ENCODE data around the gene BEGAIN.

The BEGAIN gene, protein sequence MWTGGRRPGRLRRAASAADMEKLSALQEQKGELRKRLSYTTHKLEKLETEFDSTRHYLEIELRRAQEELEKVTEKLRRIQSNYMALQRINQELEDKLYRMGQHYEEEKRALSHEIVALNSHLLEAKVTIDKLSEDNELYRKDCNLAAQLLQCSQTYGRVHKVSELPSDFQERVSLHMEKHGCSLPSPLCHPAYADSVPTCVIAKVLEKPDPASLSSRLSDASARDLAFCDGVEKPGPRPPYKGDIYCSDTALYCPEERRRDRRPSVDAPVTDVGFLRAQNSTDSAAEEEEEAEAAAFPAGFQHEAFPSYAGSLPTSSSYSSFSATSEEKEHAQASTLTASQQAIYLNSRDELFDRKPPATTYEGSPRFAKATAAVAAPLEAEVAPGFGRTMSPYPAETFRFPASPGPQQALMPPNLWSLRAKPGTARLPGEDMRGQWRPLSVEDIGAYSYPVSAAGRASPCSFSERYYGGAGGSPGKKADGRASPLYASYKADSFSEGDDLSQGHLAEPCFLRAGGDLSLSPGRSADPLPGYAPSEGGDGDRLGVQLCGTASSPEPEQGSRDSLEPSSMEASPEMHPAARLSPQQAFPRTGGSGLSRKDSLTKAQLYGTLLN

DNA sequence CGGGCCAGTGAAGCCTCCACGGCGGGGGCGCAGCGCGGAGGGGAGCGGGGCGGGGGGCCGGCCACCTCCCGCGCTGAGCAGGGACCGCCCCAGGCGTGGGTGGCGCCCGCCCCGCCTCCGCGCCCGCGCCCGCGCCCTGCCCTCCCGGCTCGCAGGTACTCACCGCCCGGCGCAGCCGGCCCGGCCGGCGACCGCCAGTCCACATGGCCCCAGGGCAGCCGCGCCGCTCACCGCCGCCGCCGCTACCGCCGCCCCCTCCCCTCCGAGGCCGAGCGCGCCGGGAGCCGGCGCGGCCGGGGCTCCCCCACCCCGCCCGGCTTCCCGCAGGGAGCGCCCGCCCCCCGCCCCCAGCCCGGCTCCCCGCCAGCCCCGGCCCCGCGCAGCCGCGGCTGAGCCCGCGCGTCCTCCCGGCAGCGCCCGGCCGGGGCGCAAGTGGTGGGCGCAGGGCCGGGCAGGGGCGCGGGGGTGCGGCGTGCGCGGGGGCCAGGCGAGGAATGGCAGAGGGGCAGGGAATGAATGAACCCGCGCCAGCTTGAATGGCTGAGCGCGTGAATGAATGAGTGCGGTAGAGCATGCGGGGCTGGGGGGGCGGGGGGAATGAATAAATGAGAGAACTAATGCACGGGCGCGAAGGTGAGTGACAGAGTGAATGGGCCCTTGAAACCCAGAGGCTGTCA is at the start of gene BEGAIN:
TSS of gene BEGAIN (minus strand) at position 332 of the 677 bp plus-strand sequence. CDS start at position 205, 127 bp downstream.
- DNase-seq = no peak

DNA sequence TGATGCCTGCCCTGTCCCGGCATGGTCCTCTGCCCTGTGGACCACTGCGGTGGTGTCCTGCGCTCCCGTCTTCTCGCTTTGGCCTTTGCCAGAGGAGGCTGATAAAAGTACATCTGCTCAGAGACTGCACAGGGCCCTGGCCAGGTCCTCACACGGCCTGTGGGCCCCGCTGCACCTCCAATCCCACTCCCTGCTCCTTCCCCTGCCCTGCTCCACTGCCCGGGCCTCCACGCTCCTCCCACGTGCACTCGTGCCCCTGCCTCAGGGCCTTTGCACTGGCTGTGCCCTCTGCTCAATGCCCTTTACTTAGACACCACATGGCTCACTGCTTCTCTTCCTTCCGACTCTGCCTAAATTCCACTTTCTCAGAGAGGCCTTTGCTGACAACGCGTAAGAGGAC is 49.3 kb upstream of the BEGAIN start:
- no peak for DNase-seq

DNA sequence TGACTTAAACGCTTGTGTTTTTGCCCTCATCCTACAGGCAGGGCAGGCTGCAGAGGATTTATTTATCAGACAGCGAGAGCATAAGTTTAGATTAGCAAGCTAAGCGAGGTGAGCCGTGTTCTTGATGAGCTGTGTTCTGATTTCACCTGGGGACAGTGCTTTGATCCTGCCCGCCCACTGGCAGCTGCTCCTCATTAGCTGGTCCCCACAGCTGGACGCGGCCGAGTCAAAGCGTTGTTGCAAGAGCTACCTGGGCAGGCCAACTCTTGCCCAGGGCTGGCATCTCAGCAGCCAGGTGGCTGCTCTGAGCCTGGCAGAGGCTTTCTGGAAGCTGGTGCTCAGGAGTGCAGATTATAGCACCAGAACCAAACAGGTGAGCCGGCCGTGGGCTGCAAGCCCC is 46.8 kb upstream of the BEGAIN start:
- no peak for DNase-seq

DNA sequence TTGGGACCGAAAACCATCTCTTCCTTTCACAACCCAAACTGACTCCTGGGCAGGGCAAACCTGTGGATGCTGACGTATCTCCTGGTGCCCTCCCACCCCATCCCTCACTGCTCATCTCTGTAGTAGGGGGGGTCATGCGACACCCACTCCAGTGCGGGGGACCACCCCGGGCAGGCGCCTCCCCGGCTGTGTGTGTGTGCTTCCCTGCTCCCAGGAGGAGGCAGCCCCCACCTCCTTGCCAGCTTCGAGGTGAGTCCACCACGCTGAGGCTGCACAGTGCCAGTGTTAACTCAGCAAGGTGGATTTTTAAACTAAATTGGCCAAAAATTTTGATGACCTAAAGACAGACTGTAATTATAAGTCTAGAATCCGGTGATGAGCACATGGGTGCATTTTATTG is 46.2 kb upstream of the BEGAIN start:
- no peak for DNase-seq

DNA sequence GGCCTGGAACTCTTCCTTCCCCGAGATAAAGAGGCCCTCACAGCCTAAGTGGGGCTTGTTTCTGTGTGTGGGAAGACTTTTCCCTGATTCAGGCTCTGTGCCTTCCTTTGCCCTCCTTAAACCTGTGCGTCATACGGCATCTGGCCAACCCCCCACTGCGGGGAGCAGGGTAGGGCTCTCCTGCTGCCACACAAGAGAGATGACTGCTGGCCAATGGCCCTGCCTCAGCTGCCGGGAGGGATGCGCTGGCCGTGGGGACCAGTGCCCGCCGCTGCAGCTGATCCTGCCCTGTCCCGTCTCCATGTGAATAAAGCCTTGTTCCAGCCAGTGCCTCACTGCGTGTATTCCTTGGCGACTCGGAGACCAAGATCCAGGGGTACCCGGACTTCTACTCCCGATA is 42.5 kb upstream of the BEGAIN start:
- peak in 13 of 14 donors; percentile 6 to 91 (median 56) for DNase-seq

DNA sequence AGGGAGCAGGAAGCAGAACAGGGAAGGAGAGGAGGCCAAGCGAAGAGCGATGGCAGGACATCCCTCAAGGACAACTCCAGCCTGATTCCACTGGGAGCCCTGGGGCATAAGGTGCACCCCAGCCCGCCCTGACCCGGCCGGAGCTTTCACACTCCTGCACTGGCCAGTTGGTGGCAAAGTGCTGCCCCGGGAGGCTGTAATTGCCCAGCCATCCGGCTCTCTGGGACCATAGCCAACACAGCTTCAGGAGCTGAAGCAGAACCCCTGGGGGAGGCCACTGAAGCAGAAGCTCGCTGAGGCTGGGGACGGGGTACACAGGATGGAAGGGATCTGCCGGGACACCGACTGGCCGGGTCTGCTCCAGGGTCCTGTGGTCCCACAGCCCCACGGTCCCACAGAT is 41.9 kb upstream of the BEGAIN start:
- peak in 1 of 14 donors; percentile 28 for DNase-seq

DNA sequence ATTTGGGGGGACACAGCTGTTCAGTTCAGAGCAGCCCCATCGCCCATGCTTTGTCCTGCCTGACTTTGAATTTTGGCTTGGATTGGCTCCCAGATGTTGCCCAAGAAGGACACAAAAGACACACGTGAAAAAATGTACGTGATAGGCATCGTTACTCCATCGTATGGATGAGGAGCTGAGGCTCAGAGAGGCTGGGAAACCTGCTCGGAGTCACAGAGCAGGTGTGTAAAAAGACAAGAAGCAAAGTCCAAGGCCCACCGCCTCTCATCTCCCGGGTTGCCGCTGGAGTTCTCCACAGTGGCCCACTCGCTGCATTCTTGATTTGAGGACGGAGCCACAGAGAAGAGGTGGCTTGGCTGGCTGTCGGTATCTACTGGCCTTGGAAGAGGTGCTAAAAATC is 41.0 kb upstream of the BEGAIN start:
- DNase-seq = no peak

DNA sequence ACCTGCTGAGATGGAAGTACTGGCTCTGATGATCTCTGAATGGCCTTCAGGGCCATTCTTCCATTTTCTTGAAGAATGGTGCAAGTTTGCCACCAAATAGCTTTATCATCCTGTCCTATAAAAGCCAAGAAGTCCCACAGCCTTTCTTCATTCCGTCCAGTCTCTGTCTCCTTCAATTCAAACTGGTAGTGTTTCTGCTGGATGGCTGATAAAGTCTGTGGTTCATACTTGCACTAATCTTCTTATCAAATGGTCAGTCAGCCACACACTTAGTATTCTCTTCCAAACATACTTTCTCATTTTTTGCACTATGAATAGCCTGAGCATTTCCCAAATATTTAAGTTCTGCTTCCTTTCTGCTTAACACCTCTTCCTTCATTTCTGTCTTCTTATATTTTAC is 39.4 kb upstream of the BEGAIN start:
- DNase-seq = no peak

DNA sequence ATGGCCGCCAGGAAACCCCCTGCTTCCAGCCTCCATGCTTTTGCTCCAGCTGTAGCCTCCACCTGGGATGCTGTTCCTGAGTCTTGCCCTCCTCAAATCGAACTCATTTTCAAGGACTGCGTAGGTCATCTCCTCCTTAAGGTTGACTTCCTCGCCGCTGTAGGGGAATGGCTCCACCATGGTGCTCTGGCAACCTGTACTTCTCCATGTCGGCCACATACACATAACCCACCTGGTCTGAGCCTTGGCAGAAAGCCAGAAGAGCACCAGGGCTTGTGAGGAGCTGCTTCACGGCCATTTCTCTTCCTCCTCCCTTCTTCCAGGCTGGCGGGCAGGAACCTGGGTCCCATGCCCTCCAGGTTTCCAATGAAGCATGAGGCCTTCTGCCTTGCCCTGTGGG is 36.7 kb upstream of the BEGAIN start:
- DNase-seq = no peak

DNA sequence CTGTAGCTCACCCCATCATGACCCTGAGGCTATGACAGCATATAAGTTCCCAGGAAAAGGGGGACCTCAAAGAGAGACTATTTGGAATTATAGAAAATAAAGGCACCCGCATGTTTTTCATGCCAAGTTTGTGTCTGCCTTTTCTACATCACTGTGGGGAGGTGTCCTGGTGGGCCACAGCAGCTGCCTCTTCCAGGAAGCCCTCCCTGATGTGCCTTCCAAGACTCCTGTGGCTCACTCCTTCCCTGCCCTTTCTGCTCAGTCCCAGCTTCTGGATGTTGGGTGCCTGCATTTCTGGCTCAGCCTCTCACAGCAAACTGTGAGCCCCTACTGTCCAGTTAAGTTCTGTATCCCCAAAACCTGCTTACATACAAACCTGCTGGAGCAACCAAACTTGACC is 36.3 kb upstream of the BEGAIN start:
- no peak for DNase-seq

DNA sequence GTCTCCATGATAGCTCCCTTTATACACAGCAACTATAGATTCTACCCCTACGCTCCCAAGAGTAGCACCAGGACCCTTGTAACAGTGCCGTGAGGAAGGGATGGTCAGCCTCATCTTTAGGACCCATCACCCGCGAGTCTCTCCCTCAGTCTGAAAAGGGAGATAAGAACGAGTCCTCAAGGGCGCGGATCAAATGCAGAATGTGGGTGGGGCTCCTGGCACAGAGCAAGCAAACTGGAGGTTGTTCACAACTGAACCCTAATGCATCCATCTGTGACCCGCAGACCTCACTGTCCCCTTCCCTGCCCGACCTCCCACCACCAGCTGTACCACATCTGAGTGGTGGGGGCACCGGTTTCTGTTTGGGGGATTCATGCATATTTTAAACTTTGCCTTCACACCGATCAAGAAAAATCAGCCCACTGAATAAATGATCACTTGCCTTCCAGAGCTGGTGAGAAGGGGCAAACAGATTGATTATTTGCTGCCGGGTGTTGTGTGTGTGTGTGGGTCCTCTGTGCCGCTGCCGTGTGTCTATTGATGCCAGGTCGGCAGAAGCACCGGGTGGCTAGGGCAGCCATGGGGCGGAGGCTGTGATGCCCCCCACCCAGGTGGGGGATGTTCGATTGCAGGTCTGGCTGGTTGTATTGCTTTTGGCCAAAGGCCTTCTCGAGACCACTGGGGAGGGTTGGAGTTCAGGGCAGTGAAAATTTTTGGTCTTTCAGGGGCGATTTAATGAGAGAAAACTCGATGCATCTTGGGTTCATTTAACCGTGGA is 35.7 kb upstream of the BEGAIN start:
- DNase-seq = no peak

DNA sequence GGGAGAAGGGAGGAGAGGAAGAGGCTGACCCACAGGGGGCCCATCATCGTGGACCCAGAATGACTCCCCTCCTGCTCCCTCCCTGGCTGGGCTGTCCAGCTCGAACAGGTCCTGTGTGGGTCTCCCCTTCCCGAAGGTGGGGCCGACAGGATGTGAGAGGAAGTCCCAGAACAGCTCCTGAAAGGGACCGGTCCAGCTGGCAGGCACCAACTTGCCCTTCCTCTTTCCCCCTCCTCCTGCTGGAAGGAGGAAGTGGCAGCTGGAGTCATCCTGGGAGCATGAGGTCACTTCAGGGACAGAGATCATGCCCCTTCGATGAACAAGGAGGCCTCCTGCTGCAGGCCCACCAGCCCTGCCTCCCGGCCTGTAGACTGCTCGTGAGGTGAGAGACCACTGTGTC is 35.0 kb upstream of the BEGAIN start:
- no peak for DNase-seq

DNA sequence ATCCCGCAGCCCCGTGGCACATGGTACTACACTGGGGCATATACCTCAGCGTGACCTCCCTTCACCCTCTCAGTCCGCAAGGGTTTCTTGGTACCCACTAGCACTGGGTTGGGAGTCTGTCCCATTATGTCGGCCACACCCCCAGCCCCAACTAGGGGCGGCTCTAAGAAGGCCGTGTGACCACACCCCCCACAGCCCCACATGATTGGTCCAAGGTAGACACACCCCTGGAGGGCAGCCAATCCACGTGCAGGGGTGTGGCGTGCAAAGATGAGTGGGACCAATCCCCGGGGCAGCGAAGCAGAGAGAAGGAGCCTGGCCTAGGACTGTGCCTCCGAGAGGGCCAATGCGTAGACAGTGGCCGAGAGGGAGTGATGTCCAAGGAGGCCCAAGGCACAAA is 34.6 kb upstream of the BEGAIN start:
- DNase-seq = no peak

DNA sequence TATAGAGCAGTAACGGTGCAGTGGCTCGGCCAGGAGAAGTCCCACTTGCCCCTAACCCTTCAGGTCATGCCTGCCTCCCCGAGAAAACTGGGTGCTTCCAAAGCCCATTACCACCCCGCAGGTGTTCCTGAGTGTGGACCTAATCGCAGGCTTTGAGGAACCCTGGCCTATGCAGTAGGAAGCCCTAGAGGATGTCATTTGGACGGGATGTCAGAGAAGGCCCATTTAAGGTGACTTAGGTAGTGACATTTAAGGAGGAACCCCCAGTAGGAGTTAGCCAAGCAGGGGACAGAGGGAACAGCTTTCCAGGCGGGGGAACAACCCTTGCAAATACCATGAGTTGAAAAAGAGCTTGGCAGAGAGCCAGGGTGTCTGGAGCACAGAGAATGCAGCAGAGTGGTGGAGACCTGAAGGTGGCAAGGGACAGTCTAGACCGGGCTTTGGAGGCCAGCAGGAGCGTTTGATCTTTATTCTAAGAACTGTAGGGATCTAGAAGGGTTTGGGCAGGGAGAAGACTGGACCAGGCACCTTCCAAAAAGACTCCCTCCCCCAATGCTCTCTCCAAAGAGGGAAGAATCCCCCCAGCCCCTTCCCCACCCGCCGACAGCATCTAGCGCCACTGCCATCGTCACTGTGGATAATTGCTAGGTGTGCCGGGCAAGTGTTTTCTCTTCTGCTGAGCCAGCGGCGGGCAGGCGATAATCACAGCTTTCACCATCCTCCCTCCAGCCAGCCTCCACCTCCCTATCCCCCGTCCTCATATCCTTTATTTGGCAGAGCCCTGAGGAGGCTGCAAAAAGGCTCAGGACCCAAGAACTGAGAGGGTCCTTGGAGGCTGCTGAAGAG is 33.3 kb upstream of the BEGAIN start:
- DNase-seq = no peak

DNA sequence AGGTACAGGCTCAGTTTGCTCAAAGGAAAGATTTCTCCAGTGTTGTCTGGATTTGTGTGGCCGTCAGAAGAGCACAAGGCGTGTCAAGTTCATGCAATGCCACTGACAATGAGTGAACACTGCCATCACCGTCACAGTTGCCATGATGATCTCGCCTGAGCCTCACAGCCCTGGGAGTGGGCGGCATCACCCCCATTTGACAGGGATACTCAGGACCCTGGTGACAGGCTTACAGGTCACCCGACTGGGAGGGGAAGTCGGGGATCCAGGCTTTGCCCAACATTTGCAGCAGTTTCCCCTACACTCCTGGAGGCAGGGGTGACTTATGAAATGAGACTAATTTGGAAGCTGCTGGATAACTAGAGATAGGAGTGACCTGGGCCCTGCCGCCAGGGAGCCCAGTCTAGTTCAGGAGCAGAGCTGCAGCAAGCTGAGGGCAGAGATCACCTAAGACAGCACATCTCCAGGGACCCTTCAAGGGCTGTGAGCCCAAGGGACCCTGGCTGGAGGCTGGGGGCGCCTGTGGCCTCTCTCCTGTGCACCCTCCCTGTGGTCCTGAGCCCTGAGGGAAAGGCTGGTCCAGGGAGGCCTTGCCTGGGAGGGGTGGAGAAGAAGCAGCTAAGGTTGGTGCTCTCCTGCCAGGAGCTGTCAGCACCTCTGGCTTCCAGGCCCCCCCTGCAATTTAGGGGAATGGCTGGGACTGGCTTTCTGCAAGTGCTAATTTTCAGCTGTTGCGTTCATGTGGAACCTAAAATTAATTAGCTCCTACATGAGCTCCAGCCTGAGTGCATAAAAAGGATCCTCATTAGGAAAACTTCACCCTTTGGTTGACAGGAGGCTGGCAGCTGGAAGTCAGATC is 32.4 kb upstream of the BEGAIN start:
- no peak for DNase-seq

DNA sequence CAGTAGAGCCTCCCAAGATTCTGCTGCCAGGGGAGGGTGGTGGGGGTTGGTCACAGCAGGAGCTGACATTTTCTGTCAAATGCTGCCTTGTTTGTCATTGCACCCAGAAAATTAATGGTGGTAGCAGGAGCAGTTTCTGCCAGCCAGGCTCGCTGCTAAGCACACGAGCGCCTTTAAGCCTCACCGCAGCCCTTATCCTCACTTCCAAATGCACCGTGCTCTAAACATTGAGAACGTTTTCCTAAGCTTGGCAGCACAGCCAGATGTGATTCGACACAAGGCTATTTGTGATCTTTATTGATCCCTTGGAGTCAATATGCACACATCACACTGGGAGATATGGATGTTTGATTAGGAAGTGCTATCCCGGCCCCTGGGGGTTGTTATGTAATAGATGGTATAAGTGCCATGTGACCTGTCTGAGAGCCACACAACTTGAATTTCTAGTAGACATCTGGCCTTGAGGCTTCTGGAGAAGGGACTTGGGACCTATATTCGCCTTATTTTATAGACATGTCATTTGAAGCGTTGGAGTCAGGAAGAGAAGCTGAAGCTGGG is 31.6 kb upstream of the BEGAIN start:
- no peak for DNase-seq

DNA sequence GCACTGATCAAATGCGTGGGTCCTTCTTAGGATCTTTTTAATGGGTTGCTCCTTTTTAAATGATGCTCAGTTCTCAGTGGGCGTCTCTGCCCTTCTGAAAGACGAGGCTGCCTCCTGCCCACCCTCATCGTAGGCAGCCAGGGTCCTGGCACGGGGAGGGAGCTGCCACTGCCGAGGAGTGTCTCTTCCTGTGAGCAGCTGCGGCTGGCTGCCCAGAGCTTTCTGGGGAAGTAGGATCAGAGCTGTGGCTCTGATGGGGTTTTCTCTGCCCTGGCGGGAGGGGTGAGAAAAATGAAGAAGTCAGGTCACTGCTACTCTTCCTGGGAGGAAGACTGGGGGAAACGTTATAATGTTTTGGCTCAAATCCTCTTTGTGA is 31.1 kb upstream of the BEGAIN start:
- peak in 9 of 14 donors; percentile 45 to 79 (median 71) for DNase-seq

DNA sequence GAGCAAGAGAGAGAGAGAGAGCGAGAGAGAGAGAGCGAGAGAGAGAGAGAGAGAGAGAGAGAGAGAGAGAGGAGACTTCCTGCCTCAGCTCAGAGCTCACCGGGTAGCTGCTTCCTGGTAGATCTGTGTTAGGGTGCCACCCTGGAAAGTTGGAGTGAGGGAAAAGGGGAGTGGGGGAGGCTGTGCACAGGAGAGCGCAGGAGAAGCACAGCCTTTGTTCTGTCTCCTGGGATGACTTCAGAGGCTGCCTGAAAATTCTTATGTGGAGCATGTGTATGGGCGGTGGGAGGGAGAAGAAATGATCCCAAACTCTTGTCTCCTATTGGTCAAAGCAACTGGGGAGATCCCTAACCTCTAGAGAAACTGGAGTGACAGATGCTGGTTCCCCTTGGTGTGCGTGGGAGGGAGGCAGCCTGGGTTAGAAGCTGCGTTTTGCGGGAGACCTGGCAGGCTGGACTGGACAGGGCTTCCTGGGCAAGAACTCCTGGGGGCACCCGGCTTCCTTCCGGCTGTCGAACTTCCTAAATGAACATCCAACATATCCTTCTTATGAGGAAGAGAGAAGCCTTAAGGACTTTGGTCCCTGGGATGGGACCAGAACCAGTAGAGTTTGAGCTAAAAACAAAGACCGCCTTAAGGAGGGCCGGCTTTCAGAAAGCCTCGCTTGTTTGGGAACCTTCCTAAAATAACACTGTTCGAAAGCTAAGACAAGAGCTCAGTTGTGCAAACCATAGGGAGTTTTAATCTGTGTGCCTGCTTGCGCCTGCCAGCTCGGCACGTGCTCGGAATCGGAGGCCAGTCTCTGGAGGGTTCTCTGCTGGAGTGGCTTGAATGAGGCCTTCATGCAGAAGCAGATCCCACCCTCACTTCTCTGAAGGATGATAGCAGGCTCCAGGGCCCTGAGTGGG is 30.4 kb upstream of the BEGAIN start:
- DNase-seq = peak in 12 of 14 donors; percentile 40 to 79 (median 62)

DNA sequence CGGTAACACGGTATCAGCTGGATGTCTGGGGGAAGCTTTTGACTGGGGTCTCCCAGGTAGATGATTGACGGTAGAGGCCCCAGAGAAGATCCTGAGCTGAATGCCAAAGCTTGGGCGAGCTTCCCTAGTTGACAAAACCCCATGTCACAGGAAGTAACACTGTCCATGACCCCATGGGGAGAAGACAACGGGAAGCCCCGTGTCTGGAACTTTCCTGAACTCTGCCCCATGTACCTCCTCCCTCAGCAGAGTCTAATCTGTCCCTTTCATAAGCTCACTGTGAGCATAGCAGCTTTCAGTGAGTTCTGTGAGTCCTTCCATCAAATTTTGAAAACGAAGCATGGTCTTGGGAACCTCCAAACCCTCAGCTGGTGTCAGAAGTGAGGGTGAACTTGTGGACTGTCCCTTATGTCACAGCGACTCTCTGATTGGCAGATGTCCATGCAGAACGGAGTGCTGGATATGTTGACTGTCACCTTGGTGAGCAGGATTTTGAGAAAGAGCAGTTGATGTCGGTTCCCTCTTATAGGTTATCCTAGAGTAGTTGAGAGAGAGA is 29.7 kb upstream of the BEGAIN start:
- DNase-seq = no peak

All from C1 segment of cervical spinal cord (tissue), 14 donors.